A673 (cell line): ENCODE measurements around the gene FCRL6. TPM values are rescaled to one million over a fixed set of nuclear protein-coding genes. Genes with fewer than 3 reads are reported as not detected.

ENCODE experiments used
- BruUV-seq: library from RNA; stranded (reverse); fragments of 400-500 nt; replicated peaks from 2 replicates; lab custom pipeline; 2021; lab: Mats Ljungman, UMichigan
- CTCF ChIA-PET: fragments of 300-600 bp; sonication (Branson Sonifier 250); formaldehyde crosslinking; loops from one replicate; lab custom pipeline; 2022; ENCODE audit warnings: antibody characterized with exemption; lab: Charles Lee
- POLR2A ChIA-PET: fragments of 300-600 bp; sonication (Branson Sonifier 250); formaldehyde crosslinking; loops from one replicate; lab custom pipeline; 2022; ENCODE audit warnings: antibody characterized with exemption; ENCODE audit not compliant: low non-redundant PET; lab: Charles Lee
- DNase-seq: peaks from one replicate; pipeline ENCODE4 v3.0.0-alpha.2; 2015; ENCODE audit warnings: low spot score
- H3K27ac ChIP-seq: fragments of 200-600 bp; sonication (generic); 2 replicates; pipeline ENCODE4 v1.5.1; 2016; ENCODE audit warnings: mixed run types, low read depth, mild to moderate bottlenecking, mixed read lengths, antibody characterized with exemption, low read length; ENCODE audit not compliant: poor library complexity, severe bottlenecking
- H3K27me3 ChIP-seq: fragments of 200-600 bp; sonication (generic); replicated peaks from 2 replicates; pipeline ENCODE4 v1.6.1; 2017; ENCODE audit warnings: mixed run types, low read depth, mild to moderate bottlenecking, mixed read lengths, antibody characterized with exemption, low read length; ENCODE audit not compliant: insufficient read depth, poor library complexity
- H3K36me3 ChIP-seq: fragments of 200-600 bp; sonication (generic); 2 replicates; pipeline ENCODE4 v1.6.1; 2016; ENCODE audit warnings: mixed run types, mild to moderate bottlenecking, mixed read lengths, antibody characterized with exemption, low read length; ENCODE audit not compliant: insufficient read depth, poor library complexity, severe bottlenecking
- H3K4me1 ChIP-seq: fragments of 200-600 bp; sonication (generic); 2 replicates; pipeline ENCODE4 v1.6.1; 2017; ENCODE audit warnings: mixed run types, mild to moderate bottlenecking, mixed read lengths, antibody characterized with exemption, low read length; ENCODE audit not compliant: insufficient read depth, poor library complexity, severe bottlenecking
- H3K4me3 ChIP-seq: fragments of 200-600 bp; sonication (generic); 2 replicates; pipeline ENCODE4 v1.5.1; 2016; ENCODE audit warnings: low read depth, mixed run types, mild to moderate bottlenecking, mixed read lengths, low read length; ENCODE audit not compliant: poor library complexity, severe bottlenecking
- H3K9me3 ChIP-seq: fragments of 200-600 bp; sonication (generic); 2 replicates; pipeline ENCODE4 v1.6.1; 2016; ENCODE audit warnings: mixed run types, low read depth, mild to moderate bottlenecking, mixed read lengths, antibody characterized with exemption, low read length; ENCODE audit not compliant: poor library complexity, severe bottlenecking
- CTCF ChIP-seq: fragments of 300-800, 200-600 bp; sonication (generic); conservative IDR thresholded peaks from 2 replicates; pipeline ENCODE4 v1.5.1; 2017; ENCODE audit warnings: low read depth, mild to moderate bottlenecking, antibody characterized with exemption, low read length, moderate library complexity, mixed read lengths
- EZH2 ChIP-seq: fragments of 200-600 bp; sonication (generic); IDR thresholded peaks from 2 replicates; pipeline ENCODE4 v1.6.1; 2017; ENCODE audit warnings: borderline replicate concordance, low read depth, mild to moderate bottlenecking, mixed read lengths, antibody characterized with exemption, low read length; ENCODE audit not compliant: poor library complexity, severe bottlenecking
- intact Hi-C: fragments of 100-400 bp; cut with micrococcal nuclease; formaldehyde crosslinking; loops from one replicate; pipeline ENCODE4 v1.10.0; 2022; ENCODE audit not compliant: unreplicated experiment
- total RNA-seq: library from RNA; stranded (reverse); gene quantifications from 2 replicates; pipeline ENCODE4 v1.2.3, GENCODE V29; 2021

The FCRL6 gene
- total RNA-seq, 1 experiment from 2014 or later, result 0.15 TPM

- H3K36me3 ChIP-seq, result no peaks in the 10 kb centered on the region
- intact Hi-C loops, result no loop called here
- no peak overlapping the region for H3K27ac ChIP-seq
- no peak for DNase-seq
- no TSS peak for BruUV-seq
- no peak overlapping the region for H3K4me3 ChIP-seq
- POLR2A ChIA-PET, result no interaction called here
- H3K9me3 ChIP-seq, result no peaks in the 10 kb centered on the region
- TF ChIP-seq EZH2 (no peak), CTCF (no peak)
- CTCF ChIA-PET, result no interaction called here
- H3K4me1 ChIP-seq, result peaks cover 15% of the 10 kb centered on the region
- H3K27me3 ChIP-seq, result no peaks in the 10 kb centered on the region
Measured at GRCh38 chr1:159835862-159836525, 33.8 kb downstream of the FCRL6 start.

- Histone ChIP-seq H3K27me3 (no peaks in the 10 kb centered on the region), H3K4me3 (no peak overlapping the region), H3K4me1 (peaks cover 13% of the 10 kb centered on the region), H3K36me3 (no peaks in the 10 kb centered on the region), H3K27ac (no peak overlapping the region), H3K9me3 (no peaks in the 10 kb centered on the region)
- TF ChIP-seq CTCF (no peak), EZH2 (no peak)
- ChIA-PET CTCF (no interaction called here), POLR2A (no interaction called here)
- BruUV-seq, result no TSS peak
- DNase-seq, result no peak
- intact Hi-C loops, result no loop called here
Measured at GRCh38 chr1:159838715-159839114, 36.6 kb downstream of the FCRL6 start.

GRCh38 chr1:159839116-159839849 lies 37.1 kb downstream of the FCRL6 start:
- no peaks in the 10 kb centered on the region for H3K9me3 ChIP-seq
- ChIA-PET CTCF (no interaction called here), POLR2A (no interaction called here)
- H3K27me3 ChIP-seq, result no peaks in the 10 kb centered on the region
- no peak for DNase-seq
- no peaks in the 10 kb centered on the region for H3K36me3 ChIP-seq
- intact Hi-C loops, result no loop called here
- peaks cover 17% of the 10 kb centered on the region for H3K4me1 ChIP-seq
- H3K4me3 ChIP-seq, result no peak overlapping the region
- BruUV-seq, result no TSS peak
- TF ChIP-seq CTCF, result no peak
- no peak for TF ChIP-seq EZH2
- H3K27ac ChIP-seq, result no peak overlapping the region
